HepG2 (cell line): ENCODE data around the gene FGL2. TPM values are rescaled to one million over a fixed set of nuclear protein-coding genes. Genes with fewer than 3 reads are reported as not detected.
A peak's percentile ranks its signal among the peaks of the same experiment; 100 is the strongest.

ENCODE experiments used
- CCDC6 ChIP-seq: sonication (generic); formaldehyde crosslinking; IDR thresholded peaks from 2 replicates; pipeline ENCODE4 v1.8.1; 2022; ENCODE audit warnings: mild to moderate bottlenecking, missing genetic modification reagents, moderate library complexity
- CHCHD3 ChIP-seq: sonication (generic); formaldehyde crosslinking; IDR thresholded peaks from 2 replicates; pipeline ENCODE4 v1.8.0; 2022; ENCODE audit warnings: mild to moderate bottlenecking, missing genetic modification reagents, moderate library complexity
- KAT8 ChIP-seq: IDR thresholded peaks from 2 replicates; pipeline ENCODE4 v1.6.1; 2016; ENCODE audit warnings: missing genetic modification reagents, missing compliant biosample characterization
- MTA1 ChIP-seq: sonication (generic); formaldehyde crosslinking; IDR thresholded peaks from 2 replicates; pipeline ENCODE4 v1.4.0; 2020; ENCODE audit warnings: missing genetic modification reagents, mild to moderate bottlenecking, borderline replicate concordance
- PRMT3 ChIP-seq: sonication (generic); formaldehyde crosslinking; IDR thresholded peaks from 2 replicates; pipeline ENCODE4 v1.8.1; 2022; ENCODE audit warnings: low read depth, mild to moderate bottlenecking, moderate library complexity, missing genetic modification reagents, borderline replicate concordance
- RAD21 ChIP-seq: fragments of 450-650 bp; formaldehyde crosslinking; IDR thresholded peaks from 2 replicates; pipeline ENCODE4 v1.5.0; 2020; ENCODE audit warnings: mild to moderate bottlenecking
- RBAK ChIP-seq: sonication (generic); formaldehyde crosslinking; IDR thresholded peaks from 2 replicates; pipeline ENCODE4 v1.5.1; 2020; ENCODE audit warnings: mild to moderate bottlenecking, missing genetic modification reagents
- RORA ChIP-seq: sonication (generic); formaldehyde crosslinking; IDR thresholded peaks from 2 replicates; pipeline ENCODE4 v1.5.0; 2020; ENCODE audit warnings: mild to moderate bottlenecking, missing genetic modification reagents, moderate library complexity
- RXRB ChIP-seq: IDR thresholded peaks from 2 replicates; pipeline ENCODE4 v1.6.1; 2016; ENCODE audit warnings: borderline replicate concordance, missing genetic modification reagents, missing compliant biosample characterization
- ZBTB42 ChIP-seq: sonication (generic); formaldehyde crosslinking; IDR thresholded peaks from 2 replicates; pipeline ENCODE4 v1.5.0; 2020; ENCODE audit warnings: mild to moderate bottlenecking, missing genetic modification reagents
- ZFP36L2 ChIP-seq: sonication (generic); formaldehyde crosslinking; IDR thresholded peaks from 2 replicates; pipeline ENCODE4 v1.4.0; 2020; ENCODE audit warnings: missing genetic modification reagents
- ZNF143 ChIP-seq: sonication (generic); formaldehyde crosslinking; IDR thresholded peaks from 2 replicates; pipeline ENCODE4 v1.4.0; 2020; ENCODE audit warnings: missing genetic modification reagents
- ZNF326 ChIP-seq: sonication (generic); formaldehyde crosslinking; IDR thresholded peaks from 2 replicates; pipeline ENCODE4 v1.4.0; 2020; ENCODE audit warnings: missing genetic modification reagents, borderline replicate concordance
- ZNF354B ChIP-seq: sonication (generic); formaldehyde crosslinking; IDR thresholded peaks from 2 replicates; pipeline ENCODE4 v1.8.0; 2022; ENCODE audit warnings: mild to moderate bottlenecking, missing genetic modification reagents
- ZNF891 ChIP-seq: sonication (generic); formaldehyde crosslinking; IDR thresholded peaks from 2 replicates; pipeline ENCODE4 v1.5.0; 2020; ENCODE audit warnings: mild to moderate bottlenecking, missing genetic modification reagents
- polyA plus RNA-seq, 8 experiments: library from polyadenylated mRNA; depleted of rRNA in 3 of 8; stranded (reverse) in 7 of 8; unstranded in 1 of 8; fragments of >200 nt; fragmentation: Illumina TruSeq in 4 of 8; extraction: Trizol in 4 of 8; gene quantifications; 2 replicates each; pipeline versions ENCODE4 v1.2.1 to v1.2.3, GENCODE V29; 2011 to 2016; ENCODE audit warnings: low read depth in 4 of 8, missing spikeins in 1 of 8, mixed read lengths in 1 of 8; ENCODE audit not compliant: insufficient read depth in 1 of 8
- total RNA-seq, 5 experiments: library from RNA; depleted of rRNA; stranded (reverse); fragments of >200 nt; fragmentation: Illumina TruSeq; extraction: Trizol; gene quantifications; 2 replicates each; pipeline ENCODE4 v1.2.3, GENCODE V29; 2016; ENCODE audit warnings: low read depth in 1 of 5
- TF ChIP-seq, protein P1 (sequence below): sonication (generic); formaldehyde crosslinking; conservative IDR thresholded peaks from 2 replicates; pipeline ENCODE4 v1.8.0; 2022; ENCODE audit warnings: missing genetic modification reagents
- TF ChIP-seq, protein P2 (sequence below): sonication (generic); formaldehyde crosslinking; IDR thresholded peaks from 2 replicates; pipeline ENCODE4 v1.4.0; 2020; ENCODE audit warnings: missing genetic modification reagents; ENCODE audit errors: not compliant biosample characterization
- TF ChIP-seq, protein P3 (sequence below): sonication (generic); formaldehyde crosslinking; IDR thresholded peaks from 2 replicates; pipeline ENCODE4 v1.4.0; 2020; ENCODE audit warnings: missing genetic modification reagents, borderline replicate concordance
- TF ChIP-seq, protein P4 (sequence below): fragments of 450-650 bp; IDR thresholded peaks from 2 replicates; pipeline ENCODE4 v1.6.1; 2016
- TF ChIP-seq, protein P5 (sequence below), 2 experiments: fragments of 450-650 bp in 1 of 2; sonication (generic) in 1 of 2; formaldehyde crosslinking; IDR thresholded peaks; 2 replicates each; pipeline versions ENCODE4 v1.5.0 to v1.8.0; 2020 to 2022; ENCODE audit warnings: mild to moderate bottlenecking in 1 of 2, missing genetic modification reagents in 1 of 2
- TF ChIP-seq, protein P6 (sequence below): IDR thresholded peaks from 2 replicates; pipeline ENCODE4 v1.6.1; 2016; ENCODE audit warnings: missing compliant biosample characterization, missing genetic modification reagents, borderline replicate concordance

The FGL2 gene
- total and polyA plus RNA-seq, 2 of the 13 experiments (the other 11 are each of a cell fraction or from before 2014, with no cell fraction given), result 0.04 to 0.15 TPM

DNA sequence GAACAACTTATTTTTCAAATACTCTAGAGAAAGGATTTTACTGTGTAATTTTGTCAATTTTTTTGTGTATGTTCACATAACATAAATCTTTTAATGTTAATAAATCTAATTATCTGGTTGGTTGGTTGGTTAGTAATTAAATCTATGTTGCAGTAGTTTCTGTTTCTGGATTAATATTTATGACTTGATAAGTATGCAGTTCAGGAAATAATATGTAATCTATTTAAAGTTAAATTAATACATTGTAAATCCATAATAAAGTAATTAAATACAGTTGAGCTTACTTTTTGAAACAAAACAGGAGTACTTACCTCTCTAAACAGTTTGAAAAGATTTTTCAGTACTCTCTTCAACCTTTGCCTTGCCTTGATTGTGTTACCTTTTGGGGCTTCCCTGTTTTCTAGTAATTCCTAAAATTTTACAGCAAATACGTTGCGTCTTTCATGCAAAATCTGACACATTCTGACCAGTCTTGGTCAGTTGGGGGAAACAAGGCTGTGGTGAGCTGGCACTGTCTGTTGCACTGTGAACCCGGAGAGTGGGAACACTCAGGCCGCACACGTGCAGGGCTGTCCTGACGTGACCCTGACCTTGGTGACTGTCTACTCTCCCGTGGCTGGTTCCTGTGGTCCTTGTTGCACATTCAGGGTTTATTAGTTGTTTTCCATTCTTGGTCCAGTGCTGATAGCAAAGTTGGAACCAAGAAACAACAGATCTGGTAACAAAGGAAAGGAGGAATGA is 45.6 kb upstream of the FGL2 start (continued):
- TF ChIP-seq ZNF354B, result no peak
- TF ChIP-seq PRMT3 (CRISPR knock-in tag), result no peak
- TF ChIP-seq ZNF326 (CRISPR knock-in tag), result no peak
- TF ChIP-seq, protein P1, sequence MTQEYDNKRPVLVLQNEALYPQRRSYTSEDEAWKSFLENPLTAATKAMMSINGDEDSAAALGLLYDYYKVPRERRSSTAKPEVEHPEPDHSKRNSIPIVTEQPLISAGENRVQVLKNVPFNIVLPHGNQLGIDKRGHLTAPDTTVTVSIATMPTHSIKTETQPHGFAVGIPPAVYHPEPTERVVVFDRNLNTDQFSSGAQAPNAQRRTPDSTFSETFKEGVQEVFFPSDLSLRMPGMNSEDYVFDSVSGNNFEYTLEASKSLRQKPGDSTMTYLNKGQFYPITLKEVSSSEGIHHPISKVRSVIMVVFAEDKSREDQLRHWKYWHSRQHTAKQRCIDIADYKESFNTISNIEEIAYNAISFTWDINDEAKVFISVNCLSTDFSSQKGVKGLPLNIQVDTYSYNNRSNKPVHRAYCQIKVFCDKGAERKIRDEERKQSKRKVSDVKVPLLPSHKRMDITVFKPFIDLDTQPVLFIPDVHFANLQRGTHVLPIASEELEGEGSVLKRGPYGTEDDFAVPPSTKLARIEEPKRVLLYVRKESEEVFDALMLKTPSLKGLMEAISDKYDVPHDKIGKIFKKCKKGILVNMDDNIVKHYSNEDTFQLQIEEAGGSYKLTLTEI (CRISPR knock-in tag), result no peak
- TF ChIP-seq, protein P2, sequence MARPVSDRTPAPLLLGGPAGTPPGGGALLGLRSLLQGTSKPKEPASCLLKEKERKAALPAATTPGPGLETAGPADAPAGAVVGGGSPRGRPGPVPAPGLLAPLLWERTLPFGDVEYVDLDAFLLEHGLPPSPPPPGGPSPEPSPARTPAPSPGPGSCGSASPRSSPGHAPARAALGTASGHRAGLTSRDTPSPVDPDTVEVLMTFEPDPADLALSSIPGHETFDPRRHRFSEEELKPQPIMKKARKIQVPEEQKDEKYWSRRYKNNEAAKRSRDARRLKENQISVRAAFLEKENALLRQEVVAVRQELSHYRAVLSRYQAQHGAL (CRISPR knock-in tag), result no peak
- TF ChIP-seq, protein P3, sequence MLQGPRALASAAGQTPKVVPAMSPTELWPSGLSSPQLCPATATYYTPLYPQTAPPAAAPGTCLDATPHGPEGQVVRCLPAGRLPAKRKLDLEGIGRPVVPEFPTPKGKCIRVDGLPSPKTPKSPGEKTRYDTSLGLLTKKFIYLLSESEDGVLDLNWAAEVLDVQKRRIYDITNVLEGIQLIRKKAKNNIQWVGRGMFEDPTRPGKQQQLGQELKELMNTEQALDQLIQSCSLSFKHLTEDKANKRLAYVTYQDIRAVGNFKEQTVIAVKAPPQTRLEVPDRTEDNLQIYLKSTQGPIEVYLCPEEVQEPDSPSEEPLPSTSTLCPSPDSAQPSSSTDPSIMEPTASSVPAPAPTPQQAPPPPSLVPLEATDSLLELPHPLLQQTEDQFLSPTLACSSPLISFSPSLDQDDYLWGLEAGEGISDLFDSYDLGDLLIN (CRISPR knock-in tag), result no peak
- no peak for TF ChIP-seq ZFP36L2 (CRISPR knock-in tag)
- TF ChIP-seq ZNF143, result no peak
- 0 out of 2 replicates have a peak, but pooled peaks have one; percentile 47 for TF ChIP-seq CCDC6 (CRISPR knock-in tag)
- TF ChIP-seq RORA (CRISPR knock-in tag), result no peak
- TF ChIP-seq RXRB (CRISPR knock-in tag), result peak; percentile 100
- TF ChIP-seq, protein P4, sequence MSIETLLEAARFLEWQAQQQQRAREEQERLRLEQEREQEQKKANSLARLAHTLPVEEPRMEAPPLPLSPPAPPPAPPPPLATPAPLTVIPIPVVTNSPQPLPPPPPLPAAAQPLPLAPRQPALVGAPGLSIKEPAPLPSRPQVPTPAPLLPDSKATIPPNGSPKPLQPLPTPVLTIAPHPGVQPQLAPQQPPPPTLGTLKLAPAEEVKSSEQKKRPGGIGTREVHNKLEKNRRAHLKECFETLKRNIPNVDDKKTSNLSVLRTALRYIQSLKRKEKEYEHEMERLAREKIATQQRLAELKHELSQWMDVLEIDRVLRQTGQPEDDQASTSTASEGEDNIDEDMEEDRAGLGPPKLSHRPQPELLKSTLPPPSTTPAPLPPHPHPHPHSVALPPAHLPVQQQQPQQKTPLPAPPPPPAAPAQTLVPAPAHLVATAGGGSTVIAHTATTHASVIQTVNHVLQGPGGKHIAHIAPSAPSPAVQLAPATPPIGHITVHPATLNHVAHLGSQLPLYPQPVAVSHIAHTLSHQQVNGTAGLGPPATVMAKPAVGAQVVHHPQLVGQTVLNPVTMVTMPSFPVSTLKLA, result peak; percentile 78
- 0 out of 2 replicates have a peak, but pooled peaks have one; percentile 27 for TF ChIP-seq KAT8 (CRISPR knock-in tag)
- TF ChIP-seq, protein P5, sequence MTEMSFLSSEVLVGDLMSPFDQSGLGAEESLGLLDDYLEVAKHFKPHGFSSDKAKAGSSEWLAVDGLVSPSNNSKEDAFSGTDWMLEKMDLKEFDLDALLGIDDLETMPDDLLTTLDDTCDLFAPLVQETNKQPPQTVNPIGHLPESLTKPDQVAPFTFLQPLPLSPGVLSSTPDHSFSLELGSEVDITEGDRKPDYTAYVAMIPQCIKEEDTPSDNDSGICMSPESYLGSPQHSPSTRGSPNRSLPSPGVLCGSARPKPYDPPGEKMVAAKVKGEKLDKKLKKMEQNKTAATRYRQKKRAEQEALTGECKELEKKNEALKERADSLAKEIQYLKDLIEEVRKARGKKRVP (CRISPR knock-in tag; IDR thresholded peaks at IDR 0.05), result no peak
- TF ChIP-seq ZNF891 (CRISPR knock-in tag), result no peak
- TF ChIP-seq, protein P6, sequence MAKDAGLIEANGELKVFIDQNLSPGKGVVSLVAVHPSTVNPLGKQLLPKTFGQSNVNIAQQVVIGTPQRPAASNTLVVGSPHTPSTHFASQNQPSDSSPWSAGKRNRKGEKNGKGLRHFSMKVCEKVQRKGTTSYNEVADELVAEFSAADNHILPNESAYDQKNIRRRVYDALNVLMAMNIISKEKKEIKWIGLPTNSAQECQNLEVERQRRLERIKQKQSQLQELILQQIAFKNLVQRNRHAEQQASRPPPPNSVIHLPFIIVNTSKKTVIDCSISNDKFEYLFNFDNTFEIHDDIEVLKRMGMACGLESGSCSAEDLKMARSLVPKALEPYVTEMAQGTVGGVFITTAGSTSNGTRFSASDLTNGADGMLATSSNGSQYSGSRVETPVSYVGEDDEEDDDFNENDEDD (CRISPR knock-in tag), result peak; percentile 74; the same call in 1 of the 2 replicates
- peak; percentile 87; the same call in 1 of the 2 replicates for TF ChIP-seq MTA1 (CRISPR knock-in tag)
- TF ChIP-seq CHCHD3, result no peak
- TF ChIP-seq RAD21, result no peak
- TF ChIP-seq ZBTB42 (CRISPR knock-in tag), result no peak
- TF ChIP-seq RBAK, result no peak
